Activated CD4-positive, CD25-positive, alpha-beta regulatory T cell treated with anti-CD3 and anti-CD28 coated beads, Interleukin-2, amount 50 U/mL, for 16 hours (primary cell): ENCODE measurements around the gene ASB3.
"Not testable (repeated sequence)": the region's sequence is repeated elsewhere in the genome, so short reads cannot be mapped to it uniquely, and the experiment has no call there.

Experiments used
- DNase-seq: peaks from one replicate; pipeline ENCODE4 v3.0.0-alpha.2; 2020; ENCODE audit warnings: low read depth, low spot score

Gene ASB3, protein sequence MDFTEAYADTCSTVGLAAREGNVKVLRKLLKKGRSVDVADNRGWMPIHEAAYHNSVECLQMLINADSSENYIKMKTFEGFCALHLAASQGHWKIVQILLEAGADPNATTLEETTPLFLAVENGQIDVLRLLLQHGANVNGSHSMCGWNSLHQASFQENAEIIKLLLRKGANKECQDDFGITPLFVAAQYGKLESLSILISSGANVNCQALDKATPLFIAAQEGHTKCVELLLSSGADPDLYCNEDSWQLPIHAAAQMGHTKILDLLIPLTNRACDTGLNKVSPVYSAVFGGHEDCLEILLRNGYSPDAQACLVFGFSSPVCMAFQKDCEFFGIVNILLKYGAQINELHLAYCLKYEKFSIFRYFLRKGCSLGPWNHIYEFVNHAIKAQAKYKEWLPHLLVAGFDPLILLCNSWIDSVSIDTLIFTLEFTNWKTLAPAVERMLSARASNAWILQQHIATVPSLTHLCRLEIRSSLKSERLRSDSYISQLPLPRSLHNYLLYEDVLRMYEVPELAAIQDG

GRCh38 chr2:53786705-53787613 lies at the start of gene ASB3, which contains the start of gene ERLEC1:
Gene ASB3 (minus strand): TSS chr2:53786953. CDS start chr2:53765572, 21,381 bp downstream.
Gene ERLEC1 (plus strand): TSS chr2:53787044. CDS start chr2:53787211, 167 bp downstream.
- DNase-seq: peak; percentile 72

DNA sequence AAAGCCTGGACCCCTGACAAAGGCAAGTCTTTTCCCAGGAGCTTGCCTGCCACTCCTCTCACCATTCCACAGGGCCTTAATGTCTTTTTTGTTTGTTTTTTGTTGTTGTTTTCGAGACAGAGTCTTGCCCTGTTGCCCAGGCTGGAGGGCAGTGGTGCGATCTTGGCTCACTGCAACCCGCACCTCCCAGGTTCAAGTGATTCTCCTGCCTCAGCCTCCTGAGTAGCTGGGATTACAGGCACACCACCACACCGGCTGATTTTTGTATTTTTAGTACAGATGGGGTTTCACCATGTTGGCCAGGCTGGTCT lies 43.2 kb upstream of the ASB3 start:
- DNase-seq: not testable (repeated sequence)

DNA sequence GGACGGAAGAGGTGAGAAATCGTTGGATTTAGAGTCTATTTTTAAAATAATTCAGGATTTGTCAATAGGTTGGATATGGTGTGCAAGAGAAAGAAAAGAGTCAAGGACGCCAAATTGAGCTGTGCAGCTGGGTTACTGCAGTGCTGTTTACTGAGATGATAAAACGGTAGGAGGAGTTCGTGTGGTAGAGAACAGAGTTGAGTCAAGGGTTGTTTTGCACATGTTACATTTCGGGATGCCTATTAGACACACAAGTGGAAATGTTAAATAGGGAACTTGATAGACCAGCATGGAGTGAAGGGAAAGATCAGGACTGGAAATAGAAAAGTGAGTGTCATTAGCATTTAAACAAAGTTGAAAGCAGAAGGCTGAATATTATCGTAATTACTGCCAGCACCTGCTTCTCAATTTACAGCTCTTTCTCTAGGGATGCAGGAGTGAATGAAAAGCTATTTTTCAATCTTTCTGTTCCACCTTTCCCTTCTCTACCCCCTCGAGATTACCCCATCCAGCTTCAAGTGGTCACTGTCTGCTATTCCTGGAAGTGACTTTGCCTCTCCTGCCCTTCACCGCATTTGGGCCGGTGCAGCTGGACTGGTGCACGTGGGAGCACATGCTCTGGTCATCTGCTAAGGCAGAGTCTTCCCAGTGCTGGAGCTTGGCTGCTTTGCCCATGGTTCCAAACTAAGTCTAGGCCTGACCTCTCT lies 42.7 kb upstream of the ASB3 start:
- DNase-seq: no peak

GRCh38 chr2:53828331-53828730 lies 41.6 kb upstream of the ASB3 start:
- no peak for DNase-seq

DNA sequence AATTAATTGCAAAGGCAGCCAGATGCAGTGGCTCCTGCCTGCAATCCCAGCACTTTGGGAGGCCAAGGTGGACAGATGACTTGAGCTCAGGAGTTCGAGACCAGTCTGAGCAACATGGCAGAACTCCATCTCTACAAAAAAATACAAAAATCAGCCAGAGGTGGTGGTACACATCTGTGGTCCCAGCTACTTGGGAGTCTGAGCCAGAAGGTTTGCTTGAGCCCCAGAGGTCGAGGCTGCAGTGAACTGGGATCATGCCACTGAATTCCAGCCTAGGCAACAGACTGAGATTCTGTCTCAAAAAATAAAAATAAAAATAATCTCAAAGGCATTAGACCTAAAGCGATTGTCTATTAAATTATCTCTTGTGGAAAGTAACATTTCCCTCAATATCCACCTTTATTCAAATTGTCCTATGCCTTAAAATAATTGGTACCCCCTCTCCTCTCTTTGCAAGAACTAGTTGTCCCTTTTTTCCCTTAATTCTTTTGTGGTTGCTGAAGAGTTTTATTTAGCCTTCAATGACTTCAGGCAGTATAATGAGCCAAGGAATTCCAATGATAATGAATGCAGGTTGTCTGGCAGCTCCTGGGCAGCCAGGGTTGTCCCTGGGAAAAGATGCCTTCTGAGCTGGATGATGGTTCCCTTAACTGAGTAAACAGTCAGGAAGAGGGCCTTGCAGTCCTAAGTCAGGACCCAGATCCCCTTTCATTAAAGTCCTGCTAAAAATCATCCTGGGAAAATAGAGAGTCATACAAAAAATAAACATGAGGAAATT lies 40.8 kb upstream of the ASB3 start:
- no peak for DNase-seq

DNA sequence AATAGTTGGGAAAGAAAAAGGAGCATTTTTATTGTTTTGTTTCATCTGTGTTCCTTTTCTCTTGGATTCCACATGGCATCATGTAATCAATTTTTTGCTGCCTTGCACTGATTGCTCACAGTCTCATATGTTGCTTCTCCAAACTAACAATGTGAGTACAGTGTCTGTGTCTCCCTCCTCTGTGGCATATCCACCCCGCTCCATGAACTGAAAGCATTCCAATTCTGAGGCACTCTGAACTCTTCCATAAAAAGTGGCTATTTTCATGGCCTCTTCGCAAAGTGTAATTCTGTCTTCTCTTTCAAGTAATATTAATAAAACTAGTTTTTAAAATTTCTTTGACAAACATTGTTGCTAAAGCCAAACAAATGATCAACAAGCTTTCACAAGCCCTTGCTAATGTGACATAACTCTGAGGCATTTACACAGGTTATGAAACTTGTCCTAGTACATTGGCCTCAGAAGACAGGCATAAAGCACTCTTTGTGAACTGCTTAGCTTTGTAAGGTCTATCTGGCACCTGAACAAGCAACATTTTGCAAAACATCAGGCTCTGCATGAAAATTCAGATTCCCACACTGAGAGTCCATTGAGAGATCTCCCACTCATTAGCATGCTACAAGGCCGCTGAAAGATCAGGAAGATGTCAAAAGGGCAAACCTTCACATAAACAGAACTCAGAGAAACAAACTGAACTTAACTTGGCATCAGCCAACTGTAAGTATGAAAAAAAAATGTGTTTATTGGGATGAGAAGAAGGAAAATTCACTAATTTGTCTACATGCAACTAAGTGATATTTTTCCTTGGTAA lies 40.0 kb upstream of the ASB3 start:
- DNase-seq: no peak

DNA sequence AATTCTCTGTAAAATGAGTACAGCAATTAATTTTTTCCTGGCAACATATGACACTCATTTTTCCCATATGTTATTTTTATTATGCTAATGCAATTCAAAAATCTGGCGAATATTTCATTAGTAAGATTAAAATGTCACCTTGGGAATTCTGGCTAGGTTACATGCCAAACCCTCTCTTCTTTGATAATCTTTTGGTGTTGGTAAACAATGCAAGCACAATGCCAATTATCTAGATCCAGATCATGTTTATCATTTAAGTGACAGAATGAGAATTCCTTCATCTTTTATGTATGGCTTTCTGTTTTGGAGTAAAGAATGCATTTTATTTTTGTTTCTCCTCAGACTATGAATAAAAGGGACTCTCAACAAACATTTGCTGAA lies 39.3 kb upstream of the ASB3 start:
- no peak for DNase-seq

- DNase-seq: not testable (repeated sequence)
These were observed 36.9 kb upstream of the ASB3 start for GRCh38 chr2:53823639-53824038.

- DNase-seq: no peak
These were observed 35.1 kb upstream of the ASB3 start for GRCh38 chr2:53821810-53822209.

- DNase-seq: no peak
These were observed 34.0 kb upstream of the ASB3 start for GRCh38 chr2:53820711-53821110.

GRCh38 chr2:53820048-53820447 lies 33.3 kb upstream of the ASB3 start:
- no peak for DNase-seq

DNA sequence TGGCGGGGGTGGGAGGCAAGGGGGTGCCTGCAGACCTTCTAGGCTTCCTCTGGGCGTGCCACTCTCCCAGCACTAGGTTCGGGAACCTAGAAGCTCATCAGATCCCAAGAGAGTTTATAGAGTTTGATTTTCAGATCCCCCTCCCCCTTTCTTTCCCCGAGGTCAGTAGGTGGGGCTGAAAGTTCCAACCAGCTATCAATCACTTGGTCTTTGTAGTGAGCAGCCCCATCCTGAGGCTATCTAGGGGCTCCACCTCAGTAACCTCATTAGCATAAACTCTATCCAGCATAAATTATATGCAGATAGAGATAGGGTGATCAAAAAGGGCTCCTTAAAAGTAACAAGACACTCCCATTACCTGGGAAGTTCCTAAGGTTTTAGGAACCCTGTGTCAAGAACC lies 32.9 kb upstream of the ASB3 start:
- no peak for DNase-seq

DNA sequence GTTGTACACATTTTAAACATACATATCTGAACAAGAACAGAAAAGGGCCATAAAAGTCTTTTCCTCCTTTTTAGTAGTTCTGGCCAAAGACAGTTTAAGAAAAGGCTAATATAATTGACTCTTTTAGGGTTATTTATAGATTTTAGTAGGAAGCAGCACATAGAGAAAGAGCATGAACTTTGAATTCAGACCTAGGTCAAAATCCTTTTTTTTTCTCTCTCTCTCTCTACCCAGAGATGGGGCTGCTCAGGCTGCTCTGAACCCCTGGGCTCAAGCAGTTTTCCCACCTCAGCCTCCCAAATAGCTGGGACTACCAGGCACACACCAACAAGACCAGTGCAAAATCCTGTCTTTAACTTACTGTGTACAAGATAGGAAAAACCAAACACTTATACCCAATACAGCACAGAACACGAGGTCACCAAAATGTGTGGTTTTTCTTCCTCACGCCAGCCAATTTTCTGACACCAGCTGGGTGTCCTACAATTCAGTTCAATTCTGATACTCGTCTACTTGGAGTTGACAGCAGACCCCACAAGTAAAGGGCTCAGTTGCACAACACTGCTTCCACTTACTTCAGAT lies 32.2 kb upstream of the ASB3 start:
- no peak for DNase-seq

DNA sequence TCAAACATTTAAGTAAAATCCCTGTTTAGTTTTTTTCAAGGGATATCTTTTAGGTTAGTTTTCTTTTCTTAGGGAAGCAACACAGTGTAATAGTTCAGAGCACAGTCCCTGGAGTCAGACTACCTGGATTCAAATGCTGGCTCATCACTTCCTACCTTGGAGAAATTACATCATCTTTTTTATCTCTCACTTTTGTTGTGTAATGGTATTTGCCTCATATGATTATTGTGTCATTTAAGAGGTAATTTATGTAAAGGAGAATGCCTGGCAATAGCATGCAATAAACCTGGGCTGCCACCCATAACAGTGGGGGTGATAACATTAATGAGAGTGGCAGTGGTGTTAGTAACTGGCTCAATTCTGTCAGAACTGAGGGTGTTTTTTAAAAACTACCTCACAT lies 26.4 kb upstream of the ASB3 start:
- no peak for DNase-seq

DNA sequence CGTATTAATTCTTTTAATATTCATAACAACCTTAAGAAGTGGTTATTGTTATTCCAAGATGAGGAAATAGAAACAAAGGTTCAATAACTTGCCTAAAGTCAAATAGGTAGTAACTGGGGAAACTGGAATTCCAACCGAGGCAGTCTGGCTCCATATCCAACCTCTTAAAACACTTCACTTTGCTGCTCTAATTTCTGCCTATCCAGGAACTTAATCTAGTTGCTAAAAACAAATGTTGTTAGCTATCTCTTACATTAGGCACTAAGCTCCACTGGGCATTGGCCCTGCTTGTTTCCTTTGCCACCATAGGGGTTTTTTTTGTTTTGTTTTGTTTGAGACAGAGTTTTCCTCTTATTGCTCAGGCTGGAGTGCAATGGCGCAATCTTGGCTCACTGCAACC lies 24.8 kb upstream of the ASB3 start:
- no peak for DNase-seq

GRCh38 chr2:53802617-53803151 lies 15.9 kb upstream of the ASB3 start:
- no peak for DNase-seq

- DNase-seq: no peak
These were observed 14.8 kb upstream of the ASB3 start for GRCh38 chr2:53801547-53801946.

- no peak for DNase-seq
These were observed 7.1 kb upstream of the ASB3 start for GRCh38 chr2:53793821-53794220.

- DNase-seq: no peak
These were observed 6.5 kb upstream of the ASB3 start for GRCh38 chr2:53793261-53793660.
